Activated T-cell treated with anti-CD3 and anti-CD28 coated beads, Interleukin-2, amount 50 U/mL, for 72 hours (primary cell): Measurements from ENCODE around the gene COX14. TPM values are rescaled to one million over a fixed set of nuclear protein-coding genes. Genes with fewer than 3 reads are reported as not detected.
"Not testable (repeated sequence)": the region's sequence is repeated elsewhere in the genome, so short reads cannot be mapped to it uniquely, and the experiment has no call there.

Source experiments
- ATAC-seq, 2 donors: fragments of 150-1000 bp; cut with Tn5 transposase; replicated peaks in 1 of 2; 2 replicates each; pipeline ENCODE4 v1.10.0; 2021; ENCODE audit warnings: moderate library complexity in 2 of 2, mild to moderate bottlenecking in 1 of 2
- DNase-seq, 2 donors: peaks; one replicate each; pipeline ENCODE4 v3.0.0; 2021 to 2022; ENCODE audit warnings: mixed read lengths in 1 of 2
- H3K27ac Mint-ChIP-seq: one replicate; pipeline ENCODE4 v1.8.0; 2022; ENCODE audit warnings: mild to moderate bottlenecking, moderate library complexity, mixed read lengths
- H3K27me3 Mint-ChIP-seq: one replicate; pipeline ENCODE4 v1.8.0; 2022; ENCODE audit warnings: low read depth, mixed read lengths
- H3K36me3 Mint-ChIP-seq, 2 donors: one replicate each; pipeline ENCODE4 v1.8.0; 2022; ENCODE audit warnings: mixed read lengths in 2 of 2, mild to moderate bottlenecking in 1 of 2; ENCODE audit not compliant: insufficient read depth in 2 of 2
- H3K4me1 Mint-ChIP-seq: one replicate; pipeline ENCODE4 v1.8.0; 2022; ENCODE audit warnings: low read depth, mixed read lengths
- H3K4me3 Mint-ChIP-seq, 2 donors: one replicate each; pipeline ENCODE4 v1.8.0; 2022; ENCODE audit warnings: mild to moderate bottlenecking in 2 of 2, mixed read lengths in 2 of 2, moderate library complexity in 2 of 2
- H3K9me3 Mint-ChIP-seq, 2 donors: one replicate each; pipeline ENCODE4 v1.8.0; 2022; ENCODE audit warnings: mixed read lengths in 2 of 2
- total RNA-seq, 2 donors: library from RNA; stranded (reverse); gene quantifications; one replicate each; pipeline ENCODE4 v1.2.3, GENCODE V29; 2022

The COX14 gene
- total RNA-seq, 2 donors from 2014 or later: 41.5 to 50.1 TPM

DNA sequence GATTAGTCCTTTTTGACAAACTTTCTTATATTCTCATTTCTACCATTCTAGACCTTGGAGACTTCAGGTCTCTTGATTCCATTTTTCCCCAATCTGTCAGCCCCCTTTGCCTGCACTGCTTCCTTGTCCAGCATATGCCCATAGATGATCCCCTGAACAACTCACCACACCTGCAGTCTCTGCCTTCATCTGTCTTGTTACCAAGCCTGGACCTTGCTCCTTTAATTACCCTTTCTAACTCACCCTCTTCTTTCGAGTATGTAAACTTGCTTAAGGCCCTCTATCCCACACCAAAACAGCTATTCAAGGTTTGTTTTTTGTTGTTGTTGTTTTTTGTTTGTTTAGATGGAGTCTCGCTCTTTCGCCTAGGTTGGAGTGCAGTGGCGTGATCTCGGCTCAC, 9.6 kb downstream of the COX14 start:
- peak overlapping the region; percentile 11 for H3K27ac Mint-ChIP-seq
- no peaks in the 10 kb centered on the region for H3K27me3 Mint-ChIP-seq
- ATAC-seq (no peak), DNase-seq (no peak)
- H3K4me3 Mint-ChIP-seq: no peak overlapping the region
- H3K36me3 Mint-ChIP-seq: peaks cover 4 to 8% of the 10 kb centered on the region in 2 donors
- H3K9me3 Mint-ChIP-seq: no peaks in the 10 kb centered on the region
- peaks cover 21% of the 10 kb centered on the region for H3K4me1 Mint-ChIP-seq

DNA sequence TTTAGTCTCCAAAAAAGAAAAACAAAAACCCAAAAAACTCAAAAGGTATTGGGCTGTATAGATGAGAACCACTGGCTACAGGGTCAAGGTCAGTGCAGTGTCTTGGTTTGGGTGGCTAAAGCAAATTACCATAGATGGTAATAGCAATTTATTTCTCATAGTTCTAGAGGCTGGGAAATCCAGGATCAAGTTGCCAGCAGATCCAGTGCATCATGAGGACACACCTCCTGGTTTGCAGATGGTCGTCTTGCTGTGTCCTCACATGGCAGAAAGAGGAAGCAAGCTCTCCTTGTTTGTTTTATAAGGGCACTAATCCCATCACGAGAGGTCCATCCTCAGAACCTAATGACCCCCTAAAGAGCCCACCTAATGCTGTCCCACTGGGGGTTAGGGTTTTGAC, 11.2 kb downstream of the COX14 start:
- no peaks in the 10 kb centered on the region for H3K27me3 Mint-ChIP-seq
- H3K4me3 Mint-ChIP-seq: no peak overlapping the region
- H3K36me3 Mint-ChIP-seq: peaks cover 8 to 9% of the 10 kb centered on the region in 2 donors
- H3K4me1 Mint-ChIP-seq: peaks cover 14% of the 10 kb centered on the region
- no peak for ATAC-seq
- DNase-seq: no peak
- no peak overlapping the region for H3K27ac Mint-ChIP-seq
- H3K9me3 Mint-ChIP-seq: no peaks in the 10 kb centered on the region

DNA sequence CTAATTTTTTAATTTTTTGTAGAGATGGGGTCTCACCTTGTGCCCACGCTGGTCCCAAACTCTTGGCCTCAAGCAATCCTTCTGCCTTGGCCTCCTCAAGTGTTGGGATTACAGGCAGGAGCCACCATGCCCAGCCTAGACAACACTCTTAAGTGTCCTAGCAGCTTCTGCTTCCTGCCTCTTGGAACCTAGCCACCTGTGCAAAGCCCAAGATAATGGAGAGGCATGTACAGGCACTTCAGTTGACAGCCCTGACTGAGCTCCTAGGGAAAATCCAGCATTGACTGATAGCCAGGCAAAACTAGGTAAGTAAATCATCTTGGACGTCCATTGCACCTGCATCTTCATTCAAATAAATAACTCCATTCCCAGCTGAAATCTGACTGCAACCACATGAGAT, 15.5 kb downstream of the COX14 start:
- ATAC-seq: no peak
- DNase-seq: no peak

DNA sequence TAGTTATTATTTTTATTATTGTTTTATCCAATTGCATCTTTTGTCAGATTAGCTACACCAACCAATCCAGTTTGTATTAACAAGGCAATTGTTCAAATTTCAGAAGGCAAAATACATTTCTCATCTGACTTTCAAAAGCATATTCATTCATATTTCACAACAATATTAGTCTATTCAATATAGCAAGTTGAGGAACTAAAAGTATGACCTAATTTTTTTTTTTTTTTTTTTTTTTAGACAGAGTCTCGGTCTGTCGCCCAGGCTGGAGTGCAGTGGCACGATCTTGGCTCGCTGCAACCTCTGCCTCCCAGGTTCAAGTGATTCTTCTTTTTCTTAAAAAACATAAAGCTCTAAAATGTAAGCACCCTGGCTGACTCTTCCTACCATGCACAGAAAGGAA, 17.3 kb downstream of the COX14 start:
- H3K4me3 Mint-ChIP-seq: no peak overlapping the region
- no peaks in the 10 kb centered on the region for H3K9me3 Mint-ChIP-seq
- ATAC-seq (no peak), DNase-seq (no peak)
- H3K27me3 Mint-ChIP-seq: no peaks in the 10 kb centered on the region
- peak overlapping the region; percentile 49 for H3K27ac Mint-ChIP-seq
- H3K36me3 Mint-ChIP-seq: peaks cover 11 to 19% of the 10 kb centered on the region in 2 donors
- peaks cover 19% of the 10 kb centered on the region for H3K4me1 Mint-ChIP-seq

More for the DNA sequence above, 15.5 kb downstream of the COX14 start:
- H3K9me3 Mint-ChIP-seq: no peaks in the 10 kb centered on the region
- peaks cover 16% of the 10 kb centered on the region for H3K4me1 Mint-ChIP-seq
- H3K36me3 Mint-ChIP-seq: peaks cover 8 to 15% of the 10 kb centered on the region in 2 donors
- no peaks in the 10 kb centered on the region for H3K27me3 Mint-ChIP-seq
- H3K4me3 Mint-ChIP-seq: no peak overlapping the region
- H3K27ac Mint-ChIP-seq: peak overlapping the region; percentile 31

DNA sequence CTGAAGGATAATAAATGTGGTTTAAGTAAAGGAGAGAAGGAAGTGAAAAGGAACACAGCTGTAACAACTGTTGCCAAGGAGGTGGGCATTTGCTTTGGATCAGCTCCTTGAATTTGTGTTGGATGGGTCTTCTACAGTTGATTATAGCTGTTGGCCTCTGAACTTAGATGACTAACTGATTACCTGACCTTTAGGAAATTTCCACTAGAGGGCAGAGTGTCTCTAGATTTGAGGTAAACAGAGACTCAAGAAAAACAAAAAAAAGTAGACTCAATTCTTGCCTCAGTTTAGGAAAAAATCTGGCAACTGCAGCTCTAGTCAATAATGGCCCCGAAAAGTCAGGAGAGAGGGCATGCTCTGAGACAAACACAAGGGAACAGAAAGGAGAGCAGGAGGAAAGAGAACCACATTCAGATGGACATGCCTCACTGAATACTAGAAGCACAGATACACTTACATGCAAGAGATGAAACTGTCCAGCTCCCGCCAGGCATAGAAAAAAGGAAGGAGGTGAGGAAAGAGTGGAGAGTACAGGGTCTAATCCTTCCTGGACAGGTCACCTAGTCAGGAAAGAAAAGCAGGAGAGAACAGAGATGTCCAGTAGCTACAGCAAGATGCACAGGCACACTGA, 20.6 kb downstream of the COX14 start:
- peaks cover 5% of the 10 kb centered on the region for H3K4me1 Mint-ChIP-seq
- H3K9me3 Mint-ChIP-seq: no peaks in the 10 kb centered on the region
- H3K36me3 Mint-ChIP-seq: peaks cover 15 to 27% of the 10 kb centered on the region in 2 donors
- H3K27me3 Mint-ChIP-seq: no peaks in the 10 kb centered on the region
- DNase-seq: no peak
- ATAC-seq: peak in 1 of 2 donors; percentile 62
- H3K4me3 Mint-ChIP-seq: no peak overlapping the region
- peak overlapping the region; percentile 94 for H3K27ac Mint-ChIP-seq

DNA sequence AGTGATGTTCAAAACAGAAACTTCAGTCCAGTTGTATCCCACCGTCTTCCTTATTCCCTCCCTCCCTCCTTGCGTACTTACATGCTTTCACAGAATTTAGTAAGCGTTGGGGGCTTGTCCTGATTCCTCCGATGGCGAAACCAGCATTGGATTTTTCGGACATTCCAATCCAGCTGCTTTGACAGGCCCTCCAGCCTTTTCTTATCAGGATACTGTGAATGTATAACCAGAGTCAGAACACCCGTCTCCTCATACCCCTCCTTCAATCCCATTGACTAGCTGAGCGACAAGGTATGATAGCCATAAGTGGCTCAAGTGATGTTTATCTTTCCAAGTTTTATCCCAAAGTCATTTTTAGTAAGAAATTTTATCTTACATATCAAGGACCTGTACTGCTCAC, 31.0 kb downstream of the COX14 start:
- Mint-ChIP-seq H3K27me3 (no peaks in the 10 kb centered on the region), H3K4me1 (no peaks in the 10 kb centered on the region), H3K27ac (no peak overlapping the region), H3K36me3 (peaks cover 0 to 17% of the 10 kb centered on the region in 2 donors), H3K4me3 (no peak overlapping the region), H3K9me3 (no peaks in the 10 kb centered on the region)
- ATAC-seq: no peak
- DNase-seq: no peak

DNA sequence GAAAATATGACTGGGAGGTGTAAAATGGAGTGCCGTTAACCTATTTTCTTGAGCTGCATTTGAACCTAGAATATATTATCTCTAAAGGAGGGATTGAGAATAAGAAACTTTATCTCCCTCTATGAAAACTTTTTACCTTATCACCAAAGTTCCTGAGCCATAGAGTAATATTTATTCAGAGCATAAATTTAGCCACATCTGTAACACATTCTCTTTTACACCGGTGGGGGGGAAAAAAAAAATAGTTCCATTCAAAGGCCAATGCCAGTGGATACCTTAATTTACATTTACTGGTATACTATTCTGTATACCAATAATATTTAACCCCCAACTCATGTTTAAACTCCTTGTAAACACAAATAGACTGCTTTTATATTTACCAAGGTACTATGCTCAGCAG, 33.4 kb downstream of the COX14 start:
- peaks cover 17% of the 10 kb centered on the region for H3K4me1 Mint-ChIP-seq
- no peak overlapping the region for H3K4me3 Mint-ChIP-seq
- H3K9me3 Mint-ChIP-seq: no peaks in the 10 kb centered on the region
- DNase-seq (no peak), ATAC-seq (no peak)
- H3K27ac Mint-ChIP-seq: no peak overlapping the region
- peaks cover 0 to 11% of the 10 kb centered on the region in 2 donors for H3K36me3 Mint-ChIP-seq
- no peaks in the 10 kb centered on the region for H3K27me3 Mint-ChIP-seq

DNA sequence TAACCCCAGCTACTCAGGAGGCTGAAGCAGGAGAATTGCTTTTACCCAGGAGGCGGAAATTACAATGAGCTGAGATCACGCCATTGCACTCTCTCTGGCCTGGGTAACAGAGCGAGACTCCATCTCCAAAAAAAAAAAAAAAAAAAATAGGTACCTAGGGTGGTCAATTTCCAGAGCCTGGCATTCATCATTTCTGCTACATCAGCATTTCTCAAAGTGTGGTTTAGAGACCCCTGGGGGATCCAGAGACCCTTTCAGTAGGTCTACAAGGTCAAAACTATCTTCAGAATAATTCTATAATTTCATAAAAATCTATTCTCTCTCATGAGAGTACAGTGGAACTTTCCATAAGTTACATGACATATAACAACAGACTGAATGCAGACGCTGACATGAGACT, 35.2 kb downstream of the COX14 start:
- DNase-seq: no peak
- ATAC-seq: no peak
- H3K27ac Mint-ChIP-seq: no peak overlapping the region
- H3K9me3 Mint-ChIP-seq: no peaks in the 10 kb centered on the region
- peaks cover 33% of the 10 kb centered on the region for H3K4me1 Mint-ChIP-seq
- no peaks in the 10 kb centered on the region for H3K27me3 Mint-ChIP-seq
- no peak overlapping the region for H3K4me3 Mint-ChIP-seq
- no peaks in the 10 kb centered on the region for H3K36me3 Mint-ChIP-seq

DNA sequence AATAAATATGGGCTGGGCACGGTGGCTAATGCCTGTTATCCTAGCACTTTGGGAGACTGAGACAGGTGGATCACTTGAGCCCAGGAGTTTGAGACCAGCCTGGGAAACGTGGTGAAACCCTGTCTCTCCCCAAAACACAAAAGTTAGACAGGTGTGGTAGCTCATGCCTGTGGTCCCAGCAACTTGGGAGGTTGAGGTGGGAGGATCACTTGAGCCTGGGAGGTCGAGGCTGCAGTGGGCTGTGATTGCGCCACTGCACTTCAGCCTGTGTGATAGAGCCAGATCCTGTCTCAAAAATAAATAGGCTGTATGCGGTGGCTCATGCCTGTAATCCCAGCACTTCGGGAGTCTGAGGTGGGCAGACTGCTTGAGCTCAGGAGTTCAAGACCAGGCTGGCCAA, 36.0 kb downstream of the COX14 start:
- ATAC-seq, DNase-seq, H3K4me3 Mint-ChIP-seq, H3K36me3 Mint-ChIP-seq, H3K27me3 Mint-ChIP-seq, H3K9me3 Mint-ChIP-seq, H3K27ac Mint-ChIP-seq: not testable (repeated sequence)
- H3K4me1 Mint-ChIP-seq: peaks cover 33% of the 10 kb centered on the region

DNA sequence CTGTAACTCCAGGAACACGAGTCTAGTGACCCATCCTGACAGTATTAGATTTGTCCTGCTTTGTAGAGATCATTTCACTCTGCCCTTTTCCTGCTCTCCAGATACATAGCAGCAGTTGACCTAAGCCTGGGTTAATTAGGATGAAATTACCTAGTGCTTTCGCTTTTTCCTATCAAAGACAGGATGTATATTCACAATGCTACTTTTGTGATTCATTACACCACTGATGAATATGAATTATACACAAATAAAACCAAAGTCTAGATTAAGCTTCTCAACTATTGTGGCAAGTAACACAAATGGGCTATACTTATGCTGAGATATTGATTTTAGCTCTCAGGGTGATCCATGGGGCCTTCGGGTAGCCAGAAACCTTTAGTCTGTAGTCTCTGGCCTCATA, 37.3 kb downstream of the COX14 start:
- peak; percentile 29 to 59 for ATAC-seq
- H3K4me3 Mint-ChIP-seq: peak overlapping the region in 1 of 2 donors; percentile 19

DNA sequence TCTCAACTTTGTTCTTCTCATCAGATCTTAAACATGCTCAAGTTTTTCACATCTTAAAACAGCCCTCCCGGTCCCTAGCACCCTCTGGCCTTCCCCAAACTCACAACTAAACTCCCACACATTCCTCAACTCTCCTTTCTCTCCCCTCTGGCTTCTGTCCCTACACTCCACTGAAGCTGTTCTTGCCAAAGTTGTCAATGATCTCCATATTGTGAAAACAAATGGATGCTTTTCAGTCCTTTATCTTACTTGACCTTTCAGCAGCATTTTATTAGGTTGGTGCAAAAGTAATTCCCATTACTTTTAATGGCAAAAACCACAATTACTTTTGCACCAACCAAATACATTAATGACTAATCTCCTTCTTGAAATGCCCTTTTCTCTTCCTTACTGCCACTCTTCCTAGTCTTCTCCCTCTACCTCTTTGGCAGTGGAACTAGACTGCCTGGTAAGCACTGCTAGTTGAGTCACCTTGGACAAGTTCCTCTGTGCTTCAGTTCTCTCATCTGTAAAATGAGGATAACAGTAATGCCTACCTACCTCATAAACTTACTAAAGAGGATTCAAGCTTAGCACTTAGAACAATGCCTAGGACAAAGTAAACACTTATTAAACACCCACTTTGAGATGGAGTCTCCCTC, 39.1 kb downstream of the COX14 start:
- Mint-ChIP-seq H3K36me3 (peaks cover 0 to 3% of the 10 kb centered on the region in 2 donors), H3K4me3 (no peak overlapping the region), H3K4me1 (peaks cover 33% of the 10 kb centered on the region), H3K9me3 (no peaks in the 10 kb centered on the region), H3K27ac (no peak overlapping the region), H3K27me3 (no peaks in the 10 kb centered on the region)
- no peak for ATAC-seq
- no peak for DNase-seq

More for the DNA sequence above, 37.3 kb downstream of the COX14 start:
- H3K27ac Mint-ChIP-seq: peak overlapping the region; percentile 37
- no peaks in the 10 kb centered on the region for H3K27me3 Mint-ChIP-seq
- no peaks in the 10 kb centered on the region for H3K9me3 Mint-ChIP-seq
- no peak for DNase-seq
- H3K4me1 Mint-ChIP-seq: peaks cover 33% of the 10 kb centered on the region
- H3K36me3 Mint-ChIP-seq: peaks cover 0 to 3% of the 10 kb centered on the region in 2 donors

DNA sequence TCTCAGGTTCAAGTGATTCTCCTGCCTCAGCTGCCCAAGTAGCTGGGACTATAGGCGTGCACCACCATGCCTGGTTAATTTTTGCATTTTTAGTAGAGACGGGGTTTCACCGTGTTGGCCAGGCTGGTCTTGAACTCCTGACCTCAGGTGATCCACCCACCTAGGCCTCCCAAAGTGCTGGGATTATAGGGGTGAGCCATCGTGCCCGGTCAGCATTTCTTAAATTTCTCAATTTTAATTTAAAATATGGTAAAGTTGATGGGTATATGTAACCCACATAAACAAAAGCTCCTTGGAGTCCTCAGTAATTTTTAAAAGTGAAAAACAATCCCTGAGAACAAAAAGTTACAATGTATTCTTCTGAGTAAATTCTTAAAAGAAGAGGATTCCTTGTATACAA, 42.9 kb downstream of the COX14 start:
- ATAC-seq, H3K4me3 Mint-ChIP-seq, DNase-seq, H3K27me3 Mint-ChIP-seq, H3K27ac Mint-ChIP-seq, H3K36me3 Mint-ChIP-seq, H3K9me3 Mint-ChIP-seq: not testable (repeated sequence)
- peaks cover 44% of the 10 kb centered on the region for H3K4me1 Mint-ChIP-seq

DNA sequence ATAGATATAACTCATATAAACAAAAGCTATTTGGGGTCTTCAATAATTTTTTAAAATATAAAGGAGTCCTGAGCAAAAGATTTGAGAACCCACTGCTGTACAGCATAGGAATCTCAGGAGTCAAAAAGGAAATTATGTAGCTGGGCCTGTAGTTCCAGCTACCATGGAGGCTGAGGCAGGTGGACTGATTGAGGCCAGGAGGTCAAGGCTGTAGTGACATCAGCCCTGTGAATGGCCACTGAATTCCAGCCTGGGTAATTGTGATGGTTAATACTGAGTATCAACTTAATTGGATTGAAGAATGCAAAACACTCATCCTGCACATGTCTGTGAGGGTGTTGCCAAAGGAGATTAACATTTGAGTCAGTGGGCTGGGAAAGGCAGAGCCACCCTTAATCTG, 44.6 kb downstream of the COX14 start:
- H3K27ac Mint-ChIP-seq: no peak overlapping the region

DNA sequence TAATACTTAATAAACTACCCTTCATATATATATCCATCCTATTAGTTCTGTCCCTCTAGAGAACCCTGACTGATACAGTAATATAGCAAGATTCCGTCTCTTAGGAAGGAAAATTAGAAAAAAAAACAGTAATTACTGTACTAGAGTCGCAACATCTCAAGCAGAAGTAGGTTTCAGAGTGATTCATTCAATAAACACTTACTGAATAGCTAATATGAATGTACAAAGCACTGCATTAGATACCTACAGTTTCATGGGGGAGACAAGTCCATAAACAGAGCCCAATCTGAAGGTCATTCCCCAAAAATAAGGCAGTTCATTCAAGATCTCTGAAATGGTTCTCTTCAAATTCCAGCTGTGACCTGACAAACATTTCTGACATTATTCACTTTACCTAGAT, 45.2 kb downstream of the COX14 start:
- H3K27me3 Mint-ChIP-seq: no peaks in the 10 kb centered on the region
- DNase-seq: no peak
- peak overlapping the region; percentile 79 for H3K27ac Mint-ChIP-seq
- H3K36me3 Mint-ChIP-seq: peaks cover 0 to 7% of the 10 kb centered on the region in 2 donors
- peak; percentile 31 to 70 for ATAC-seq
- peak overlapping the region in 1 of 2 donors; percentile 51 for H3K4me3 Mint-ChIP-seq
- H3K9me3 Mint-ChIP-seq: no peaks in the 10 kb centered on the region
- peaks cover 36% of the 10 kb centered on the region for H3K4me1 Mint-ChIP-seq

More for the DNA sequence above, 44.6 kb downstream of the COX14 start:
- ATAC-seq (no peak), DNase-seq (no peak)
- Mint-ChIP-seq H3K36me3 (peaks cover 0 to 7% of the 10 kb centered on the region in 2 donors), H3K4me1 (peaks cover 39% of the 10 kb centered on the region), H3K9me3 (no peaks in the 10 kb centered on the region), H3K27me3 (no peaks in the 10 kb centered on the region), H3K4me3 (no peak overlapping the region)
